Mucosa of descending colon (tissue), 3 donors: ENCODE measurements around the gene MMP24. TPM values are rescaled to one million over a fixed set of nuclear protein-coding genes. Genes with fewer than 3 reads are reported as not detected.

Source experiments
- ATAC-seq: fragments of 200-7000 bp; cut with Tn5 transposase; one replicate; pipeline ENCODE4 v1.9.1; 2020; ENCODE audit warnings: mild to moderate bottlenecking, moderate library complexity
- DNase-seq, 3 donors: peaks; one replicate each; pipeline ENCODE4 v3.0.0-alpha.2; 2020
- H3K36me3 ChIP-seq: fragments of 200-600 bp; one replicate; pipeline ENCODE4 v1.8.0; 2021; ENCODE audit warnings: low read depth, mild to moderate bottlenecking
- H3K4me1 ChIP-seq: fragments of 200-600 bp; one replicate; pipeline ENCODE4 v1.8.0; 2021; ENCODE audit warnings: low read depth, mild to moderate bottlenecking
- H3K4me3 ChIP-seq: fragments of 200-600 bp; one replicate; pipeline ENCODE4 v1.8.0; 2021; ENCODE audit warnings: mild to moderate bottlenecking
- H3K9me3 ChIP-seq: fragments of 200-600 bp; one replicate; pipeline ENCODE4 v1.8.0; 2021; ENCODE audit warnings: mild to moderate bottlenecking
- intact Hi-C, 2 donors: fragments of 100-400 bp; cut with DNase I in 1 of 2; cut with micrococcal nuclease in 1 of 2; formaldehyde crosslinking; loops; one replicate each; pipeline versions ENCODE4 v1.11.0 to v1.11.1; 2022; cut with DNase I, micrococcal nuclease
- total RNA-seq, 3 donors: library from RNA; stranded (reverse); fragmentation: NEBNext Ultra II Directional in 2 of 3; extraction: Animal tissue kit (Norgen Biotek cat#: 25700) in 2 of 3; gene quantifications; one replicate each; pipeline versions ENCODE4 v1.2.1 to v1.2.4, GENCODE V29; 2021 to 2023
- TF ChIP-seq, protein P1 (sequence below): fragments of 200-600 bp; IDR thresholded peaks from one replicate; pipeline ENCODE4 v1.8.0; 2022; ENCODE audit warnings: antibody characterized with exemption, mild to moderate bottlenecking
- donor health status: DM: no; HTN: no; CAD: no; lungs with moderate emphysema.
- donor health status: DM: no; HTN: no; CAD: no.
- donor health status: DM: no; HTN: yes; CAD: no.

Gene MMP24
- total RNA-seq, 3 donors from 2014 or later = 0.24 to 0.70 (median 0.58) TPM

DNA sequence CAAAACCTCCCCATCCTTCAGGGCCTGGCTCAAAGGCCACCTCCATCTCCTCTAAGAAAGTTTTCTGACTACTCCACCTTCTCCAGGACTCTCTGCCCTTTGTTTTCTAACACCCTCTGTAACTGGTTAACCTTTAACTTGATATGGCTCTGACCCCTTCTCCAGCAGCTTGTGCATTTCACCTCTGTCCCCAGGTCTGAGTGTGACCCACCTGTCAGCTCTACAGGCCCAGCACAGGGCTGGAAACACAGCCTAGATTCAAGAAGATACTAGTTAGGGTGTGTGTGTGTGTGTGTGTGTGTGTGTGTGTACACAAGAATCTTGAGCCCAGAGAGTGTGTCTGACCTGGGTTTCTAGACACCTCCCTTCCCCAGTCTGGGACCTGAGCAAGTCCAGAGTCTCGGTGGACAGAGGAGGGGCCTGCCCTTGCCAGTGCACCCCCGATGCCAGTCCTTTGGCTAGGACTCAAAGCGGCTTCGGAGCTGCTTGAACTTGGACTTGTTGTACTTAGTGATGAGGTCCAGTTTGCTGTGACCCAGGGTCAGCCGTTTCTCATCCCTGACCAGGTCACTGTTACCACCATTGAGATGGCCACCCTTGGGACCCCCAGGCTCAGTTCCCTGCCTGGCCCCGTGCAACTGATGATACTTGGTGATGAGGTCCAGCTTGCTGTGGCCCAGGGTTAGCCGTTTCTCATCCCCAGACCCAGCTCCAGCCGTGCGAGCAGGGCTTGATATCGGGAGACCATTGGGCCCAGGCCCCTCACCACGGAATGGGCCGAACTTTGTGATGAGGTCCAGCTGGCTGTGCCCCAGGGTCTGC lies 59.8 kb downstream of the MMP24 start:
- intact Hi-C loops = no loop called here
- Histone ChIP-seq H3K9me3 (no peaks in the 10 kb centered on the region), H3K4me3 (no peak overlapping the region), H3K4me1 (peaks cover 27% of the 10 kb centered on the region), H3K36me3 (no peaks in the 10 kb centered on the region)
- peak; percentile 42 for ATAC-seq
- DNase-seq = peak in 2 of 3 donors; percentile 44 to 58
- TF ChIP-seq, protein P1, sequence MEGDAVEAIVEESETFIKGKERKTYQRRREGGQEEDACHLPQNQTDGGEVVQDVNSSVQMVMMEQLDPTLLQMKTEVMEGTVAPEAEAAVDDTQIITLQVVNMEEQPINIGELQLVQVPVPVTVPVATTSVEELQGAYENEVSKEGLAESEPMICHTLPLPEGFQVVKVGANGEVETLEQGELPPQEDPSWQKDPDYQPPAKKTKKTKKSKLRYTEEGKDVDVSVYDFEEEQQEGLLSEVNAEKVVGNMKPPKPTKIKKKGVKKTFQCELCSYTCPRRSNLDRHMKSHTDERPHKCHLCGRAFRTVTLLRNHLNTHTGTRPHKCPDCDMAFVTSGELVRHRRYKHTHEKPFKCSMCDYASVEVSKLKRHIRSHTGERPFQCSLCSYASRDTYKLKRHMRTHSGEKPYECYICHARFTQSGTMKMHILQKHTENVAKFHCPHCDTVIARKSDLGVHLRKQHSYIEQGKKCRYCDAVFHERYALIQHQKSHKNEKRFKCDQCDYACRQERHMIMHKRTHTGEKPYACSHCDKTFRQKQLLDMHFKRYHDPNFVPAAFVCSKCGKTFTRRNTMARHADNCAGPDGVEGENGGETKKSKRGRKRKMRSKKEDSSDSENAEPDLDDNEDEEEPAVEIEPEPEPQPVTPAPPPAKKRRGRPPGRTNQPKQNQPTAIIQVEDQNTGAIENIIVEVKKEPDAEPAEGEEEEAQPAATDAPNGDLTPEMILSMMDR = no peak

DNA sequence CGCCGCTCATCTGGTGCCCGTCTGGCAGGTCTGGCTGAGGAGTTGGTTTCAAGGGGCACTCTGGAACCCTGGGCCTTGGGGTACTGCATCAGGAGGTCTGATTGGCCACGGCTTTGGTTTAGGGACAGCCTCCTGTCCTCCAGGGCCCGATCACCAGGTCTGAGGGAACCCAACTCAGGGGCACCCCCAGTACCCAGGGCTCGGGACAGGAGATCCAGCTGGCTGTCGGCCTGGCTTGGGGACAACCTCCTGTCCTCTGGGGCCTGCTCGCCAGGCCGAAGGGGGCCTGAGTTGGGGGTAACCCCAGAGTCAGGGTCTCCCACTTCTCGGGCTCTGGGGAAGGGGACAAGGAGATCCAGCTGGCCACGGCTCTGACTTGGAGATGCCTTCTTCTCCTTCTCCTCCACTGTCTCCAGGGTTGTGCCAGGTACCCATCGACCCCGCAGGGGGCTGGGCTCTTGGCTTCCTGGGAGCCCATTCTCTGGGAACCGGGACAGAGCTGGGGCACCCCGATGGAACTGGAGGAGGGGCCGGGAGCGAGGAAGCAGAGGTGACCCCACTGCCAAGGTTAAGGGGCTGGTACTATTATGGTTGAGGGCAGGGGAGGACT lies 60.5 kb downstream of the MMP24 start:
- ATAC-seq = no peak
- Histone ChIP-seq H3K4me3 (no peak overlapping the region), H3K9me3 (no peaks in the 10 kb centered on the region), H3K4me1 (peaks cover 27% of the 10 kb centered on the region), H3K36me3 (no peaks in the 10 kb centered on the region)
- no peak for DNase-seq
- TF ChIP-seq, protein P1 = no peak
- intact Hi-C loops = no loop called here

DNA sequence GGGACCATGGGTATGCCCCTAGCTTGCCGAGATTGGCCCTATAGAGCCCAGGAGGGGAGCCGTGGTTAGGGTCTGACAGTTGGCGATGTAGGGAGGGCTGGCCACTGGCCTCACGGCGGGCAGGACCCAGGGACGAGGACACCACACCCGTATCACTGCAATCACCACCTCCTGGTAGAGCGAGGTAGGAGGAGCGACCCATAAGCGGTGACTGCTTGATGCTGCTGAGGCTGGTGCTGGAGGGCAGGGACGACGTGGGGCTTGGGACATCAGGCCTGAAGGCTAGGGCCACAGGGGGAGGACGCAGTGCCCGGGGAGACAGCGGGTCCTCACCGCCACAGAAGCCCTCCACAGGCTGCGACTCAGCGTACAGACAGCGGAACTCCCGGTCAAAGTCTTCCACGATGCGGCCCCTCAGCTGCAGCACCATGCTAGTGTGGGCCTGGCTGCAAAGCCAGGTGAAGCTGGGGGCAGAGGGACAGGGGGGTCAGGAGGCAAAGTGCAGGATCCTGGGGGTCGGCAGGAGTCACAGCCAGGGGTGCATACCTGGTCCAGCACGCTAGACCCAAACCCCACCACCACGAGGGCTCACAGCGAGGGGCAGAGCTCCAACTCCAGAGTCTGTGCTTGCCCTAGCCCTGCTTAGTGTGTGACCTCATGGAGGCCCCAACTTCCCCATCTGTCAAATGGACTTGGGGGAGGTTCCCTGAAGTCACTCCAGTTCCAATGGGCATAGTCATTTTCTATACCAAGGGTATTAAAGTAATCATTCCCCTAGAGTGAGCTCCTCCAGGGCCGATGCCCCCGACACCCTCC lies 61.2 kb downstream of the MMP24 start:
- Histone ChIP-seq H3K9me3 (no peaks in the 10 kb centered on the region), H3K4me3 (no peak overlapping the region), H3K36me3 (no peaks in the 10 kb centered on the region), H3K4me1 (peaks cover 24% of the 10 kb centered on the region)
- DNase-seq (peak in 1 of 3 donors; percentile 52), ATAC-seq (no peak)
- intact Hi-C loops = no loop called here
- TF ChIP-seq, protein P1 = no peak

DNA sequence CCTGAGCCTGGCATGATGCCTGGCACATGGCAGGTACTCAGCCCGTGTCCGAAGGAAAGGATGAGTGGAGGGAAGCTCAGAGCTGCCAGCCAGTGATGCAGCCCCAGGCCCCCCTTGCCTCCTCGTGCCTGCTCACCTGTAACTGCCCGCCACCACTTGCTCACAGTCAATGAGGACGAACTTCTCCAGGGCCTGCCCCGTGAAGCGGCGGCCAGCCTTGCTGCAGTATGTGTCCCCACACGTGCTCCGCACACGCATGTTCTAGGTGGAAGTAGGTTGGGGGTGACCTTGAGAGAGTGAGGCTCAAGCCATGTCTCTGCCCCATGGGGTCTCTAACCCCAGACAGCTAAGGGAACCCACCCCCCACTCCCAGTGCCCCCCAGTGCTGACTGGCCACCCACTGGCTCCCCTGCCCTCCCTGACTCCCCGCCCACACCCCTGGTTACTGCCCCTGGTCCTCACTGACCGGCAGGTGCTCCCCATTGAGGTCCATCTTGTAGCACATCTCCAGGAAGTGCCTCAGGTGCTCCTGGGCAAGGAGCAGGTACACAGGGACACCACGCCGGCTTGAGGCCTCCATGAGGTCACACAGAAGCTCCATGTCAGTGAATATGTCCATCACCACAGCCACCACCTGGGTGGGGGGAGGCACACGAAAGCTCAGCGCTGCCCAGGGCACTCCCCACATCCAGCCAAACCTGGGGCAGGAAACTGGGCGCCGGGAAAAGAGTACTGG lies 62.0 kb downstream of the MMP24 start:
- peak in 2 of 3 donors; percentile 24 to 53 for DNase-seq
- intact Hi-C loops = no loop called here
- no peak for ATAC-seq
- no peak overlapping the region for H3K4me3 ChIP-seq
- TF ChIP-seq, protein P1 = no peak
- H3K4me1 ChIP-seq = peaks cover 17% of the 10 kb centered on the region
- no peaks in the 10 kb centered on the region for H3K9me3 ChIP-seq
- H3K36me3 ChIP-seq = no peaks in the 10 kb centered on the region
